K562 (cell line): Measurements from ENCODE around the gene CLDN20. TPM values are rescaled to one million over a fixed set of nuclear protein-coding genes. Genes with fewer than 3 reads are reported as not detected.

Source experiments
- ATF3 ChIP-seq, 2 experiments: fragments of 450-650 bp in 1 of 2; sonication (generic) in 1 of 2; formaldehyde crosslinking in 1 of 2; IDR thresholded peaks in 1 of 2; conservative IDR thresholded peaks in 1 of 2; 2 replicates each; pipeline versions ENCODE4 v1.6.1 to v1.8.1; 2016 to 2023; ENCODE audit warnings: mild to moderate bottlenecking in 2 of 2, moderate library complexity in 2 of 2, inconsistent platforms in 1 of 2, missing genetic modification reagents in 1 of 2
- CBX1 ChIP-seq: sonication (generic); IDR thresholded peaks from 2 replicates; pipeline ENCODE4 v1.6.1; 2016; ENCODE audit warnings: antibody characterized with exemption, low read depth, mild to moderate bottlenecking
- DDX20 ChIP-seq: fragments of 450-650 bp; IDR thresholded peaks from 2 replicates; pipeline ENCODE4 v1.6.1; 2016; ENCODE audit warnings: missing genetic modification characterization, low read depth, mild to moderate bottlenecking, missing compliant biosample characterization, moderate library complexity
- FOXM1 ChIP-seq, 2 experiments: fragments of 450-650 bp in 1 of 2; sonication (generic) in 1 of 2; formaldehyde crosslinking in 1 of 2; IDR thresholded peaks; 2 replicates each; pipeline versions ENCODE4 v1.6.1 to v1.9.0; 2017 to 2022; ENCODE audit warnings: low read depth in 2 of 2, mild to moderate bottlenecking in 2 of 2, missing genetic modification reagents in 1 of 2, moderate library complexity in 1 of 2
- FOXP1 ChIP-seq: sonication (generic); formaldehyde crosslinking; IDR thresholded peaks from 2 replicates; pipeline ENCODE4 v1.8.0; 2022; ENCODE audit warnings: mild to moderate bottlenecking, missing genetic modification reagents
- HMGN3 ChIP-seq: IDR thresholded peaks from 2 replicates; pipeline ENCODE4 v1.6.1; 2011; ENCODE audit warnings: borderline replicate concordance, low read depth, mild to moderate bottlenecking, mixed read lengths, low read length; ENCODE audit not compliant: insufficient read length; ENCODE audit errors: extremely low read depth
- KLF1 ChIP-seq: fragments of 450-650 bp; IDR thresholded peaks from 2 replicates; pipeline ENCODE4 v1.6.1; 2016; ENCODE audit warnings: missing genetic modification characterization, missing compliant biosample characterization
- POLR2G ChIP-seq: fragments of 200-400 bp; formaldehyde crosslinking; IDR thresholded peaks from 2 replicates; pipeline ENCODE4 v1.6.1; 2017; ENCODE audit warnings: low read depth, mild to moderate bottlenecking, antibody characterized with exemption, low read length, moderate library complexity
- RFX7 ChIP-seq: fragments of 250-450 bp; sonication (Bioruptor Pico); IDR thresholded peaks from 2 replicates; pipeline ENCODE4 v1.5.1; 2021; ENCODE audit warnings: mild to moderate bottlenecking
- SIN3B ChIP-seq: fragments of 450-650 bp; IDR thresholded peaks from 2 replicates; pipeline ENCODE4 v1.6.1; 2017; ENCODE audit warnings: low read depth, mild to moderate bottlenecking, moderate library complexity
- SNIP1 ChIP-seq: fragments of 450-650 bp; IDR thresholded peaks from 2 replicates; pipeline ENCODE4 v1.7.1; 2017; ENCODE audit warnings: low read depth, mild to moderate bottlenecking
- TAL1 ChIP-seq: fragments of 450-650 bp; IDR thresholded peaks from 2 replicates; pipeline ENCODE4 v1.6.1; 2016; ENCODE audit warnings: mild to moderate bottlenecking
- TFAM ChIP-seq: fragments of 250-450 bp; sonication (Bioruptor Pico); conservative IDR thresholded peaks from 2 replicates; pipeline ENCODE4 v1.5.0; 2021; ENCODE audit warnings: mild to moderate bottlenecking, moderate library complexity
- ZBTB26 ChIP-seq: fragments of 450-650 bp; formaldehyde crosslinking; IDR thresholded peaks from 2 replicates; pipeline ENCODE4 v1.4.0; 2022; ENCODE audit warnings: missing genetic modification characterization
- ZNF124 ChIP-seq: sonication (generic); formaldehyde crosslinking; IDR thresholded peaks from 2 replicates; pipeline ENCODE4 v1.8.1; 2022; ENCODE audit warnings: missing genetic modification reagents
- ZNF695 ChIP-seq: fragments of 450-650 bp; formaldehyde crosslinking; IDR thresholded peaks from 2 replicates; pipeline ENCODE4 v1.4.0; 2020; ENCODE audit warnings: mild to moderate bottlenecking, moderate library complexity
- polyA plus RNA-seq, 8 experiments: library from polyadenylated mRNA; depleted of rRNA in 4 of 8; stranded (reverse) in 5 of 8; unstranded in 3 of 8; fragments of >200 nt; fragmentation: Nextera tagmentation in 2 of 8; fragmentation: Illumina TruSeq in 1 of 8; extraction: Ambion mirVana in 2 of 8; extraction: Trizol in 1 of 8; gene quantifications; 2 replicates each; pipeline versions ENCODE4 v1.2.1 to v1.2.3, GENCODE V29; 2011 to 2014; ENCODE audit warnings: inconsistent platforms in 1 of 8, missing spikeins in 1 of 8
- total RNA-seq, 7 experiments: library from RNA; depleted of rRNA in 6 of 7; stranded (reverse); fragments of >200 nt in 6 of 7; fragmentation: Illumina TruSeq in 2 of 7; extraction: Trizol in 2 of 7; gene quantifications; 2 replicates each; pipeline versions ENCODE4 v1.2.1 to v1.2.3, GENCODE V29; 2011 to 2021; ENCODE audit warnings: low replicate concordance in 1 of 7
- TF ChIP-seq, protein P1 (sequence below): fragments of 200-800 bp; sonication (Bioruptor generic); IDR thresholded peaks from 2 replicates; pipeline ENCODE4 v1.6.1; 2016; ENCODE audit warnings: missing genetic modification characterization, missing compliant biosample characterization
- TF ChIP-seq, protein P2 (sequence below): IDR thresholded peaks from 2 replicates; pipeline ENCODE4 v1.6.1; 2011; ENCODE audit warnings: borderline replicate concordance, low read depth, mild to moderate bottlenecking, moderate library complexity, low read length; ENCODE audit not compliant: insufficient read depth, poor library complexity, severe bottlenecking

CLDN20 gene
- total and polyA plus RNA-seq, 9 of the 15 experiments (the other 6 are each of a cell fraction or from before 2014, with no cell fraction given) = not detected

DNA sequence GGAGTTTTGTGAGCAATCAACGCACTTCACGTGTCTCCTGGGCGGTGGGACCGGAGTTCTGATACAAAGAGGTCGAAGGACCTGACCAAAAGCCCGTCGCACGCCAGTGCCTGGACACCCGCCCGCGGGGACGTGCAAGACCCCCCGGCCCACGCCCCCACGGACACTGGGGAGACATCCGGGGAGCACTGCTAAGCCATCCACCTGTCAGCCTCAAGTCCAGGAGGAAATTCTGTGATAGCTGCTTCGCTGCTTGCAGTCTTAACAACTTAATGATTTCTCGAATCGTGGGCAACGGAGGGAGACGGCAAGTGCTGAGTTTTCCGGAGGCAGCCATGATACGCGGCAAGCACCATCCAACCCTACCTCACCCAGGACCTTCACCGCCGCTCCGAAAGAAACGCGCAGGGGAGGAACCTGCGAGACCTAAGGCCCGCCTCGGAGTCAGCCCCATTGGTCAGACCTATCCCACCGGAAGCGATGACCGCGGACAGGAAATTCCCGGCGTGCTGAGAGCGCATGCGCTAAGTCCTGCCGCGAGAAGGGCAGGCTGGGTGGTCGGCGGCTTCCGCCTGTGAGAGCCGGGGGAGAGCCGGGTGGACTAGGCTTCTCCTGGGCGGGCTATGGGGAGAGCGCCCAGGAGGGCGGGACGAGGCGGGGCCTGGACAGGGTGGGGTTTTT lies 50.4 kb downstream of the CLDN20 start, which contains the start of gene TFB1M (continued):
- no peak for TF ChIP-seq KLF1
- TF ChIP-seq, protein P1, sequence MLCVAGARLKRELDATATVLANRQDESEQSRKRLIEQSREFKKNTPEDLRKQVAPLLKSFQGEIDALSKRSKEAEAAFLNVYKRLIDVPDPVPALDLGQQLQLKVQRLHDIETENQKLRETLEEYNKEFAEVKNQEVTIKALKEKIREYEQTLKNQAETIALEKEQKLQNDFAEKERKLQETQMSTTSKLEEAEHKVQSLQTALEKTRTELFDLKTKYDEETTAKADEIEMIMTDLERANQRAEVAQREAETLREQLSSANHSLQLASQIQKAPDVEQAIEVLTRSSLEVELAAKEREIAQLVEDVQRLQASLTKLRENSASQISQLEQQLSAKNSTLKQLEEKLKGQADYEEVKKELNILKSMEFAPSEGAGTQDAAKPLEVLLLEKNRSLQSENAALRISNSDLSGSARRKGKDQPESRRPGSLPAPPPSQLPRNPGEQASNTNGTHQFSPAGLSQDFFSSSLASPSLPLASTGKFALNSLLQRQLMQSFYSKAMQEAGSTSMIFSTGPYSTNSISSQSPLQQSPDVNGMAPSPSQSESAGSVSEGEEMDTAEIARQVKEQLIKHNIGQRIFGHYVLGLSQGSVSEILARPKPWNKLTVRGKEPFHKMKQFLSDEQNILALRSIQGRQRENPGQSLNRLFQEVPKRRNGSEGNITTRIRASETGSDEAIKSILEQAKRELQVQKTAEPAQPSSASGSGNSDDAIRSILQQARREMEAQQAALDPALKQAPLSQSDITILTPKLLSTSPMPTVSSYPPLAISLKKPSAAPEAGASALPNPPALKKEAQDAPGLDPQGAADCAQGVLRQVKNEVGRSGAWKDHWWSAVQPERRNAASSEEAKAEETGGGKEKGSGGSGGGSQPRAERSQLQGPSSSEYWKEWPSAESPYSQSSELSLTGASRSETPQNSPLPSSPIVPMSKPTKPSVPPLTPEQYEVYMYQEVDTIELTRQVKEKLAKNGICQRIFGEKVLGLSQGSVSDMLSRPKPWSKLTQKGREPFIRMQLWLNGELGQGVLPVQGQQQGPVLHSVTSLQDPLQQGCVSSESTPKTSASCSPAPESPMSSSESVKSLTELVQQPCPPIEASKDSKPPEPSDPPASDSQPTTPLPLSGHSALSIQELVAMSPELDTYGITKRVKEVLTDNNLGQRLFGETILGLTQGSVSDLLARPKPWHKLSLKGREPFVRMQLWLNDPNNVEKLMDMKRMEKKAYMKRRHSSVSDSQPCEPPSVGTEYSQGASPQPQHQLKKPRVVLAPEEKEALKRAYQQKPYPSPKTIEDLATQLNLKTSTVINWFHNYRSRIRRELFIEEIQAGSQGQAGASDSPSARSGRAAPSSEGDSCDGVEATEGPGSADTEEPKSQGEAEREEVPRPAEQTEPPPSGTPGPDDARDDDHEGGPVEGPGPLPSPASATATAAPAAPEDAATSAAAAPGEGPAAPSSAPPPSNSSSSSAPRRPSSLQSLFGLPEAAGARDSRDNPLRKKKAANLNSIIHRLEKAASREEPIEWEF (CRISPR knock-in tag) = no peak
- no peak for TF ChIP-seq RFX7 (CRISPR knock-in tag)
- TF ChIP-seq ZBTB26 = no peak
- no peak for TF ChIP-seq ZNF695
- peak; percentile 70; the same call in 1 of the 2 replicates for TF ChIP-seq FOXP1 (CRISPR knock-in tag)
- TF ChIP-seq SNIP1 = no peak
- no peak for TF ChIP-seq DDX20 (tag)
- TF ChIP-seq ZNF124 (CRISPR knock-in tag) = no peak
- TF ChIP-seq, protein P2, sequence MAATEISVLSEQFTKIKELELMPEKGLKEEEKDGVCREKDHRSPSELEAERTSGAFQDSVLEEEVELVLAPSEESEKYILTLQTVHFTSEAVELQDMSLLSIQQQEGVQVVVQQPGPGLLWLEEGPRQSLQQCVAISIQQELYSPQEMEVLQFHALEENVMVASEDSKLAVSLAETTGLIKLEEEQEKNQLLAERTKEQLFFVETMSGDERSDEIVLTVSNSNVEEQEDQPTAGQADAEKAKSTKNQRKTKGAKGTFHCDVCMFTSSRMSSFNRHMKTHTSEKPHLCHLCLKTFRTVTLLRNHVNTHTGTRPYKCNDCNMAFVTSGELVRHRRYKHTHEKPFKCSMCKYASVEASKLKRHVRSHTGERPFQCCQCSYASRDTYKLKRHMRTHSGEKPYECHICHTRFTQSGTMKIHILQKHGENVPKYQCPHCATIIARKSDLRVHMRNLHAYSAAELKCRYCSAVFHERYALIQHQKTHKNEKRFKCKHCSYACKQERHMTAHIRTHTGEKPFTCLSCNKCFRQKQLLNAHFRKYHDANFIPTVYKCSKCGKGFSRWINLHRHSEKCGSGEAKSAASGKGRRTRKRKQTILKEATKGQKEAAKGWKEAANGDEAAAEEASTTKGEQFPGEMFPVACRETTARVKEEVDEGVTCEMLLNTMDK = no peak
- peak; percentile 94 for TF ChIP-seq POLR2G
- peak; percentile 15 for TF ChIP-seq HMGN3
- no peak for TF ChIP-seq FOXM1 (IDR thresholded peaks at IDR 0.05; ENCODE audit: low read depth)
- no peak for TF ChIP-seq FOXM1 (CRISPR knock-in tag; IDR thresholded peaks at IDR 0.05; ENCODE audit: low read depth)
- no peak for TF ChIP-seq TFAM (CRISPR knock-in tag)
- TF ChIP-seq SIN3B = peak; percentile 69
- no peak for TF ChIP-seq CBX1
- no peak for TF ChIP-seq TAL1
- TF ChIP-seq ATF3 (IDR thresholded peaks at IDR 0.05) = no peak
- TF ChIP-seq ATF3 (CRISPR knock-in tag; conservative IDR thresholded peaks at IDR 0.05) = no peak
